CD8-positive, alpha-beta memory T cell (primary cell): ENCODE data around the gene SNX22. TPM values are rescaled to one million over a fixed set of nuclear protein-coding genes. Genes with fewer than 3 reads are reported as not detected.
A peak's percentile ranks its signal among the peaks of the same experiment; 100 is the strongest.

Experiments
- CTCF ChIA-PET: fragments of 350-600 bp; sonication (Branson Sonifier 250); formaldehyde crosslinking; loops from one replicate; lab custom pipeline; 2021; ENCODE audit warnings: antibody characterized with exemption; lab: Charles Lee
- POLR2A ChIA-PET: fragments of 350-600 bp; sonication (Branson Sonifier 250); formaldehyde crosslinking; loops from one replicate; lab custom pipeline; 2021; ENCODE audit warnings: antibody characterized with exemption; lab: Charles Lee
- DNase-seq, 5 donors: peaks; one replicate each; pipeline versions ENCODE4 v3.0.0 to v3.0.0-alpha.2; 2020 to 2022; ENCODE audit warnings: mixed read lengths in 1 of 5
- H3K27ac ChIP-seq: one replicate; pipeline ENCODE4 v1.7.0; 2013; ENCODE audit warnings: low read depth, mild to moderate bottlenecking, low read length, moderate library complexity
- H3K27me3 ChIP-seq: 2 replicates; pipeline ENCODE4 v1.7.0; 2013; ENCODE audit warnings: low read length, mild to moderate bottlenecking; ENCODE audit not compliant: insufficient read depth, poor library complexity, severe bottlenecking
- H3K36me3 ChIP-seq: 2 replicates; pipeline ENCODE4 v1.7.0; 2013; ENCODE audit warnings: mild to moderate bottlenecking, low read length, moderate library complexity; ENCODE audit not compliant: insufficient read depth
- H3K4me1 ChIP-seq: 2 replicates; pipeline ENCODE4 v1.7.0; 2013; ENCODE audit warnings: mild to moderate bottlenecking, low read length, moderate library complexity; ENCODE audit not compliant: insufficient read depth
- H3K4me3 ChIP-seq: 2 replicates; pipeline ENCODE4 v1.7.0; 2013; ENCODE audit warnings: mild to moderate bottlenecking, low read length
- H3K9me3 ChIP-seq: 2 replicates; pipeline ENCODE4 v1.7.0; 2013; ENCODE audit warnings: mild to moderate bottlenecking, low read length
- H3K27ac Mint-ChIP-seq, 8 donors: one replicate each; pipeline ENCODE4 v1.8.0; 2020 to 2021; ENCODE audit warnings: mixed read lengths in 8 of 8, mild to moderate bottlenecking in 6 of 8, inconsistent platforms in 3 of 8, moderate library complexity in 3 of 8
- H3K27me3 Mint-ChIP-seq, 2 donors: one replicate each; pipeline ENCODE4 v1.8.0; 2020 to 2021; ENCODE audit warnings: mixed read lengths in 2 of 2, mild to moderate bottlenecking in 1 of 2, moderate library complexity in 1 of 2
- H3K36me3 Mint-ChIP-seq, 3 donors: one replicate each; pipeline ENCODE4 v1.8.0; 2020 to 2021; ENCODE audit warnings: mixed read lengths in 3 of 3, inconsistent platforms in 1 of 3, mild to moderate bottlenecking in 1 of 3
- H3K4me1 Mint-ChIP-seq, 3 donors: one replicate each; pipeline ENCODE4 v1.8.0; 2020 to 2021; ENCODE audit warnings: mixed read lengths in 3 of 3, inconsistent platforms in 1 of 3, mild to moderate bottlenecking in 1 of 3
- H3K4me3 Mint-ChIP-seq, 7 donors: one replicate each; pipeline ENCODE4 v1.8.0; 2020 to 2021; ENCODE audit warnings: mixed read lengths in 7 of 7, mild to moderate bottlenecking in 6 of 7, moderate library complexity in 4 of 7, inconsistent platforms in 2 of 7
- H3K9me3 Mint-ChIP-seq, 5 donors: one replicate each; pipeline ENCODE4 v1.8.0; 2020 to 2022; ENCODE audit warnings: mixed read lengths in 5 of 5, mild to moderate bottlenecking in 3 of 5, moderate library complexity in 2 of 5, inconsistent platforms in 1 of 5
- polyA plus RNA-seq: library from polyadenylated mRNA; unstranded; fragments of 300-500 nt; fragmentation: Illumina TruSeq; gene quantifications from one replicate; pipeline ENCODE4 v1.2.3, GENCODE V29; 2021
- total RNA-seq, 2 experiments: library from RNA; stranded (reverse); gene quantifications; one replicate each; pipeline ENCODE4 v1.2.3, GENCODE V29; 2021

Gene SNX22
- total and polyA plus RNA-seq, 3 experiments from 2014 or later: 0.40 to 0.90 (median 0.61) TPM

DNA sequence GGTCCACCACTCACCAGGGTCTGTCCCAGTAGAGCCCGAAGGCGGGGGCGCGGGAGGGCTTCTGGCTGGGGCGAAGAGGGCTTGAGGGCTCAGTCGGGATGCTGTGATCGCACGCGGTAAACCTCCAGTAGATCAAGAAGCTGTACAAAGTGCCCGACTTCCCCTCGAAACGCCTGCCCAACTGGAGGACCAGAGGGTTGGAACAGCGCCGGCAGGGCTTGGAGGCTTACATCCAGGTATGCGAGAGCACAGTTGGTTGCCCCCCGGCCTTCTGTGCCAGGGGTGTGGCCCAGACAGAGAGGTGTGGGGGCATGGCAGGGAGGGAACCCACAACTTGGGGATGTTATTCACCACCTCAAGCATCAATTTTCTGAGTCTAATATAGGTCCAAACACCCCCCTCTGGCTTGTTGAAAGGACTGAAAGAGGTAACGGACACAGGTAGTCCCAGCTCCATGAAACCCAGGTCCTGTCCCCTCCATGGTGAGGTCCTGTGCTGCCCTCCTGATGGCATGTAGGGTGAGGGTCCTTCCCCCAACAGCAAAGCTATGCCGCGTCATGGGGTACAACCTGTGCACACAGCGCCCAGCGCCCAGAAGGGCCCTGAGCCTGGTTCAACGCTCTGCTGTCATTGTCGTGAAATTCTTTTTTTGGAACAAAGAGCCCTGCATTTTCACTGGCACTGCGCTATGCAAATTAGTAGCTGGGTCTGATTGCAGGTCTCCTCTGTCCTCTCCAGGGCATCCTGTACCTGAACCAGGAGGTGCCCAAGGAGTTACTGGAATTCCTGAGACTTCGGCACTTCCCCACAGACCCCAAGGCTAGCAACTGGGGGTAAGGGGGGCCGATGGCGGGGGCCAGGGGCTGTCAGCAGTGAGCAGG is 1.2 kb downstream of the SNX22 start:
- peaks cover 20 to 38% (median 25%) of the 10 kb centered on the region in 3 donors for H3K4me1 Mint-ChIP-seq
- no peak overlapping the region for H3K27ac ChIP-seq
- ChIA-PET POLR2A (interaction anchor here (0.6 to 3.9 kb wide), 5 partner anchors 8 to 543 kb away, joined by 3 to 20 read pairs (median 4); partner anchors contain the start of genes CIAO2A, PPIB and SNX1), CTCF (interaction anchor here (0.8 to 3.2 kb wide), 16 partner anchors 8 to 666 kb away, joined by 3 to 35 read pairs (median 4); partner anchors contain the start of genes CIAO2A, PPIB and SNX1)
- peaks cover 13% of the 10 kb centered on the region for H3K4me1 ChIP-seq
- H3K27ac Mint-ChIP-seq: peak overlapping the region in 2 of 8 donors; percentile 38 to 47
- no peaks in the 10 kb centered on the region for H3K9me3 Mint-ChIP-seq
- peak overlapping the region in 6 of 7 donors; percentile 28 to 74 (median 63) for H3K4me3 Mint-ChIP-seq
- H3K27me3 Mint-ChIP-seq: peaks cover 7 to 12% of the 10 kb centered on the region in 2 donors
- no peaks in the 10 kb centered on the region for H3K9me3 ChIP-seq
- peaks cover 0 to 34% (median 0%) of the 10 kb centered on the region in 3 donors for H3K36me3 Mint-ChIP-seq
- peaks cover 14% of the 10 kb centered on the region for H3K27me3 ChIP-seq
- H3K4me3 ChIP-seq: peak overlapping the region; percentile 26
- H3K36me3 ChIP-seq: peaks cover 29% of the 10 kb centered on the region
- DNase-seq: peak in 1 of 5 donors; percentile 20

- Mint-ChIP-seq H3K4me1 (peaks cover 28 to 47% (median 30%) of the 10 kb centered on the region in 3 donors), H3K27ac (peak overlapping the region in 7 of 8 donors; percentile 20 to 94 (median 61)), H3K36me3 (peaks cover 3 to 44% (median 9%) of the 10 kb centered on the region in 3 donors), H3K27me3 (peaks cover 7 to 12% of the 10 kb centered on the region in 2 donors), H3K4me3 (peak overlapping the region; percentile 32 to 81 (median 75)), H3K9me3 (no peaks in the 10 kb centered on the region)
- Histone ChIP-seq H3K27me3 (peaks cover 14% of the 10 kb centered on the region), H3K27ac (no peak overlapping the region), H3K9me3 (no peaks in the 10 kb centered on the region), H3K4me3 (no peak overlapping the region), H3K36me3 (peaks cover 39% of the 10 kb centered on the region), H3K4me1 (peaks cover 15% of the 10 kb centered on the region)
- peak; percentile 79 to 90 (median 84) for DNase-seq
- ChIA-PET POLR2A (interaction anchor here (0.6 to 3.9 kb wide), 5 partner anchors 9 to 544 kb away, joined by 3 to 20 read pairs (median 4); partner anchors contain the start of genes CIAO2A, PPIB and SNX1), CTCF (interaction anchor here (0.8 to 3.2 kb wide), 16 partner anchors 9 to 498 kb away, joined by 3 to 35 read pairs (median 4); partner anchors contain the start of genes CIAO2A, PPIB and SNX1)
These were observed 2.2 kb downstream of the SNX22 start for GRCh38 chr15:64153480-64154367.

GRCh38 chr15:64155802-64156651 is 4.5 kb downstream of the SNX22 start:
- Histone ChIP-seq H3K27me3 (peaks cover 11% of the 10 kb centered on the region), H3K4me3 (no peak overlapping the region), H3K27ac (no peak overlapping the region), H3K36me3 (peaks cover 55% of the 10 kb centered on the region), H3K9me3 (no peaks in the 10 kb centered on the region), H3K4me1 (peaks cover 30% of the 10 kb centered on the region)
- Mint-ChIP-seq H3K9me3 (no peaks in the 10 kb centered on the region), H3K4me3 (peak overlapping the region in 2 of 7 donors; percentile 1 to 23), H3K27ac (peak overlapping the region in 2 of 8 donors; percentile 13 to 63), H3K27me3 (peaks cover 5 to 10% of the 10 kb centered on the region in 2 donors), H3K36me3 (peaks cover 12 to 61% (median 16%) of the 10 kb centered on the region in 3 donors), H3K4me1 (peaks cover 30 to 47% (median 33%) of the 10 kb centered on the region in 3 donors)
- no peak for DNase-seq
- POLR2A ChIA-PET: no interaction called here
- CTCF ChIA-PET: no interaction called here

DNA sequence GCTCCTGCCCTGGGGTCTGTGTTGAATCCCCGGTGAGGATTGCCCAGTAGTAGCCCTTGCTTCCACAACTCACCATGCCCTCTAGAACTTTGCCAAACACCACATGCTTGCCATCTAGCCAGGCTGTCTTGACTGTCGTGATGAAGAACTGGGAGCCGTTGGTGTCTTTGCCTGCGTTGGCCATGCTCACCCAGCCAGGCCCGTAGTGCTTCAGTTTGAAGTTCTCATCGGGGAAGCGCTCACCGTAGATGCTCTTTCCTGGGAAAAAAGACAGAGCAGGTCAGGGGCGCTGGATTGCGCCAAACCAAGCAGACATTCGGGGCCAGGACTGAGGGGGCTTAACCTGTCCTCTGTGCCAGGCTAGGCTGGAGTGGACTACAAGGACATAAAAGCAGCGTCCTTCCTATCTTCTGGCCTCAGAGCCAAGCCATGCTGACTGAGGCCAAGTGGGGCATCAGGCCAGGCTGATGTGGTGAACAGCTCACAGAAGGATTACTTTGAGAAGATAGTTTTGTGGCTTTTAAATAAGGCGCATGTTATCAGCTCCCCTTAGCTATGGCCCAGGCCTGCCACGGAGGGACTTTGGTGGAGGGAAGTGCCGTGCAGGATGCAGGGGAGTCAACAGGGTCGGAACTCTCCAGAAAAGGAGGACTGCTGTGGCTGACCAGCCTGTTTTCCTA is 5.3 kb downstream of the SNX22 start:
- Histone ChIP-seq H3K4me1 (peaks cover 38% of the 10 kb centered on the region), H3K27me3 (peaks cover 9% of the 10 kb centered on the region), H3K4me3 (no peak overlapping the region), H3K36me3 (peaks cover 55% of the 10 kb centered on the region), H3K27ac (no peak overlapping the region), H3K9me3 (no peaks in the 10 kb centered on the region)
- DNase-seq: no peak
- CTCF ChIA-PET: interaction anchor here (0.7 kb wide), 1 partner anchor 25 kb away, joined by 3 read pairs; no protein-coding TSS in a partner anchor
- Mint-ChIP-seq H3K27me3 (peaks cover 4 to 8% of the 10 kb centered on the region in 2 donors), H3K4me3 (peak overlapping the region in 3 of 7 donors; percentile 13 to 79 (median 66)), H3K9me3 (no peaks in the 10 kb centered on the region), H3K36me3 (peaks cover 12 to 63% (median 16%) of the 10 kb centered on the region in 3 donors), H3K27ac (peak overlapping the region in 1 of 8 donors; percentile 54), H3K4me1 (peaks cover 32 to 46% (median 34%) of the 10 kb centered on the region in 3 donors)
- POLR2A ChIA-PET: no interaction called here

- Histone ChIP-seq H3K27ac (no peak overlapping the region), H3K27me3 (peaks cover 5% of the 10 kb centered on the region), H3K4me3 (no peak overlapping the region), H3K36me3 (peaks cover 55% of the 10 kb centered on the region), H3K4me1 (peaks cover 38% of the 10 kb centered on the region), H3K9me3 (no peaks in the 10 kb centered on the region)
- ChIA-PET CTCF (interaction anchor here (0.7 kb wide), 1 partner anchor 24 kb away, joined by 3 read pairs; no protein-coding TSS in a partner anchor), POLR2A (no interaction called here)
- H3K4me1 Mint-ChIP-seq: peaks cover 37 to 48% (median 38%) of the 10 kb centered on the region in 3 donors
- peaks cover 12 to 69% (median 16%) of the 10 kb centered on the region in 3 donors for H3K36me3 Mint-ChIP-seq
- H3K4me3 Mint-ChIP-seq: peak overlapping the region in 2 of 7 donors; percentile 37 to 66
- peak overlapping the region in 4 of 8 donors; percentile 24 to 80 (median 38) for H3K27ac Mint-ChIP-seq
- DNase-seq: no peak
- H3K9me3 Mint-ChIP-seq: no peaks in the 10 kb centered on the region
- peaks cover 4 to 5% of the 10 kb centered on the region in 2 donors for H3K27me3 Mint-ChIP-seq
These were observed 6.1 kb downstream of the SNX22 start for GRCh38 chr15:64157599-64158125.

DNA sequence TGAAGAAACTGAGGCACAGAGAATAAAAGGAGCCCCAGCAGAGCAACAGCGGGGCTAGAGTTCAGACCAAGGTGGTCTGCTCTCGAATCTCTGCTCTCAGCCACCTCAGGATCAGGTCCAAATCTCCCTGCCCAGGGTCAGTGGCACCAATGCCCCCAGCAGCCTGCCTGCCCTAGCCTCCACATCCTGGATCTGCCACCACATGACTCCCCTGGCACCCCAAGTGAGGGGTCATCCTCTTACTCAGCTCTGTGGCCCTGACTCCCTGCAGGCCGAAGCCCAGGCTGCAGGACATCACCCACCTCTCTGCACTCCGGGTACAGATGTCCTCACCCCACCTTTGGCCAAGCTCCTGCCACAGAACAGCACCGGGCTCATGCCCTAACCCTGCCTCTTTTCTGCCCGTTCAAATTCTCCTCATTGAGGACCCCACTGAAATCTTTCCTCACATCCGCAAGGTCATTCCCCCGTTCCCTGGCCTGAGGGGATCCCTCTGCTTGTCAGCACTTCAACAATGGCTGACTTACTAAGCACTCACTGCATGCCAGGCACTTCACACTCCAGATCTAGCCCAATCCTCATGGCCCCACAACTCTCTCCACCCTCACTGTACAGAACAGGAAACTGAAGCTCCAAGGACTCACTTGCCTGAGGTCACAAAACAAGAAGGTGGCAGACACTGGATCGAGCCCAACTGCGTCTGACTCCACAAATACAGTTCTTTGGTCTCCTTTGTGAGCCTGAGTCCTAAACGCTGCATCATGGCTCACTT is 7.0 kb downstream of the SNX22 start:
- CTCF ChIA-PET: no interaction called here
- peaks cover 55% of the 10 kb centered on the region for H3K36me3 ChIP-seq
- peak overlapping the region in 4 of 8 donors; percentile 10 to 85 (median 77) for H3K27ac Mint-ChIP-seq
- no peak for DNase-seq
- peaks cover 32% of the 10 kb centered on the region for H3K4me1 ChIP-seq
- peaks cover 34 to 43% (median 38%) of the 10 kb centered on the region in 3 donors for H3K4me1 Mint-ChIP-seq
- no peak overlapping the region for H3K27ac ChIP-seq
- no peak overlapping the region for H3K4me3 ChIP-seq
- no peaks in the 10 kb centered on the region for H3K9me3 ChIP-seq
- peaks cover under 1 to 1% of the 10 kb centered on the region in 2 donors for H3K27me3 Mint-ChIP-seq
- no peaks in the 10 kb centered on the region for H3K9me3 Mint-ChIP-seq
- H3K4me3 Mint-ChIP-seq: peak overlapping the region in 2 of 7 donors; percentile 1 to 14
- POLR2A ChIA-PET: no interaction called here
- no peaks in the 10 kb centered on the region for H3K27me3 ChIP-seq
- H3K36me3 Mint-ChIP-seq: peaks cover 12 to 69% (median 16%) of the 10 kb centered on the region in 3 donors
